Breast epithelium (tissue), 3 donors: ENCODE results near the gene DBP.

ENCODE experiments used
- CTCF ChIP-seq, 3 donors: fragments of 450-650 bp; IDR thresholded peaks; one replicate each; pipeline ENCODE4 v1.5.1; 2016 to 2017; ENCODE audit warnings: antibody characterized with exemption in 3 of 3, mild to moderate bottlenecking in 3 of 3, moderate library complexity in 3 of 3
- POLR2AphosphoS5 ChIP-seq, 3 donors: sonication (generic); formaldehyde crosslinking; IDR thresholded peaks; one replicate each; pipeline ENCODE4 v1.6.1; 2017; ENCODE audit warnings: antibody characterized with exemption in 3 of 3

- TF ChIP-seq CTCF (IDR thresholded peaks at IDR 0.05) (peak in 1 of 3 donors; percentile 25), POLR2AphosphoS5 (IDR thresholded peaks at IDR 0.05) (no peak)
These were observed at the start of gene DBP for GRCh38 chr19:48636859-48637448.
